Cardiac muscle cell (in vitro differentiated cells and primary cell): Measurements from ENCODE around the gene JTB. TPM values are rescaled to one million over a fixed set of nuclear protein-coding genes. Genes with fewer than 3 reads are reported as not detected.
"Not testable (repeated sequence)": the region's sequence is repeated elsewhere in the genome, so short reads cannot be mapped to it uniquely, and the experiment has no call there.

ENCODE experiments used
- DNase-seq, 2 donors: peaks; one replicate each; pipeline versions ENCODE4 v3.0.0 to v3.0.0-alpha.2; 2010 to 2017; ENCODE audit warnings: low read depth in 1 of 2, low spot score in 1 of 2
- H3K27ac ChIP-seq: fragments of 200-600 bp; sonication (generic); 2 replicates; pipeline ENCODE4 v1.5.1; 2016
- H3K27me3 ChIP-seq: fragments of 200-600 bp; sonication (generic); 2 replicates; pipeline ENCODE4 v1.6.0; 2016; ENCODE audit warnings: control low read depth
- H3K36me3 ChIP-seq: fragments of 200-600 bp; sonication (generic); 2 replicates; pipeline ENCODE4 v1.5.1; 2016; ENCODE audit warnings: control low read depth
- H3K4me1 ChIP-seq: fragments of 200-600 bp; sonication (generic); 2 replicates; pipeline ENCODE4 v1.8.1; 2017; ENCODE audit warnings: low read depth, mild to moderate bottlenecking, mixed run types
- H3K4me3 ChIP-seq: fragments of 200-600 bp; sonication (generic); 2 replicates; pipeline ENCODE4 v1.5.1; 2016; ENCODE audit warnings: mild to moderate bottlenecking
- H3K9me3 ChIP-seq: fragments of 200-600 bp; sonication (generic); 2 replicates; pipeline ENCODE4 v1.5.1; 2017; ENCODE audit warnings: low read depth, mild to moderate bottlenecking, control low read depth
- CTCF ChIP-seq: IDR thresholded peaks from 2 replicates; pipeline ENCODE4 v1.5.1; 2012; ENCODE audit warnings: low read depth, mild to moderate bottlenecking, low read length
- polyA plus RNA-seq: library from polyadenylated mRNA; unstranded; fragments of >200 nt; fragmentation: Nextera tagmentation; extraction: Ambion mirVana; gene quantifications from 2 replicates; pipeline ENCODE4 v1.2.1, GENCODE V29; 2016
- total RNA-seq: library from RNA; depleted of rRNA; stranded (reverse); fragments of >200 nt; gene quantifications from 2 replicates; pipeline ENCODE4 v1.2.3, GENCODE V29; 2016

The JTB gene
- total and polyA plus RNA-seq, 2 experiments from 2014 or later: 161 to 169 TPM

DNA sequence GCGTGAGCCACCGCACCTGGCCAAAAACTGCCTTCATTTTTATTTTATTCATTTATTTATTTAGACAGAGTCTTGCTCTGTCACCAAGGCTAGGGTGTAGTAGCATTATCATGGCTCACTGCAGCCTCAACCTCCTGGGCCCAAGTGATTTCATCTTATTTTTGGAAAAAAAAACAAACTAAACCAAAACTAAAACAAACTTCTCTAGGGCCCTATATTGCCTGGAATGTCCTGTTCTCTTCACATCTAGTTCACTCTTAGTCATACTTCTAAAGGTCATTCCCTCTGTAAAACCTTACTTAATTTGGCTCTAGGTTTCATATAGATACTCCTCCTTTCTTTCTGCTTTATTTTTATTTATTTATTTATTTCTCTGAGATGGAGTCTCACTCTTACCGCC, 28.7 kb upstream of the JTB start:
- no peak for DNase-seq
- Histone ChIP-seq H3K27me3 (no peaks in the 10 kb centered on the region), H3K36me3 (no peaks in the 10 kb centered on the region), H3K4me3 (no peak overlapping the region), H3K27ac (no peak overlapping the region), H3K4me1 (no peaks in the 10 kb centered on the region), H3K9me3 (no peaks in the 10 kb centered on the region)
- no peak for TF ChIP-seq CTCF

DNA sequence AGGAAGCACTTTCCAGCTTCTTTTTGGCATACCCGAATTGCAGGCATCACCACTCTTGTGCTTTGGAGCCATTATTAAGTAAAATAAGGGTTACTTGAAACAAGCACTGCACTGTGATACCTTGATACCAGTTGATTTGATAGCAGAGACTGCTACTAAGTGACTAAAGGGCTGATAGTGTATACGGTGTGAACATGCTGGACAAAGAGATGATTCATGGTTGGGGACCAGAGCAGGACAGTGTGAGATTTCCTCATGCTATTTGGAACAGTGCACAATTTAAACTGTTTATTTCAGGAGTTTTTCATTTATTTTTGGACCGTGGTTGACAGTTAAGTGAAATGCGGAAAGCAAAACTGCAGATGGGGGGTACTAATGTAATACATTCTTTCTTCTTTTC, 22.9 kb upstream of the JTB start:
- no peaks in the 10 kb centered on the region for H3K36me3 ChIP-seq
- H3K27me3 ChIP-seq: no peaks in the 10 kb centered on the region
- no peaks in the 10 kb centered on the region for H3K4me1 ChIP-seq
- H3K4me3 ChIP-seq: no peak overlapping the region
- H3K27ac ChIP-seq: no peak overlapping the region
- no peak for TF ChIP-seq CTCF
- no peaks in the 10 kb centered on the region for H3K9me3 ChIP-seq
- DNase-seq: no peak

DNA sequence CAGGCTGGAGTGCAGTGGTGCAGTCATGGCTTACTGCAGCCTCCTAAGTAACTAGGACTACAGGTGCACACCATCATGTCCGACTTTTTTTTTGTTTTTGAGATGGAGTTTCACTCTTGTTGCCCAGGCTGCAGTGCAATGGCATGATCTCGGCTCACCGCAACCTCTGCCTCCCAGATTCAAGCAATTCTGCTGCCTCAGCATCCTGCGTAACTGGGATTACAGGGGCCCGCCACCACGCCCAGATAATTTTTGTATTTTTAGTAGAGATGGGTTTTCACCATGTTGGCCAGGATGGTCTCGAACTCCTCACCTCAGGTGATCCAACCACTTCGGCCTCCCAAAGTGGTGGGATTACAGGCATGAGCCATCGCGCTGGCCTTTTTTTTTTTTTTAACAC, 19.4 kb upstream of the JTB start:
- DNase-seq, H3K27ac ChIP-seq, H3K4me1 ChIP-seq, H3K9me3 ChIP-seq, H3K4me3 ChIP-seq, H3K27me3 ChIP-seq: not testable (repeated sequence)
- H3K36me3 ChIP-seq: peaks cover 15% of the 10 kb centered on the region

GRCh38 chr1:153995640-153996039, 18.2 kb upstream of the JTB start:
- H3K4me1 ChIP-seq: peaks cover 8% of the 10 kb centered on the region
- H3K27me3 ChIP-seq: no peaks in the 10 kb centered on the region
- H3K36me3 ChIP-seq: peaks cover 16% of the 10 kb centered on the region
- no peak overlapping the region for H3K27ac ChIP-seq
- TF ChIP-seq CTCF: no peak
- H3K4me3 ChIP-seq: no peak overlapping the region
- no peaks in the 10 kb centered on the region for H3K9me3 ChIP-seq
- DNase-seq: no peak

DNA sequence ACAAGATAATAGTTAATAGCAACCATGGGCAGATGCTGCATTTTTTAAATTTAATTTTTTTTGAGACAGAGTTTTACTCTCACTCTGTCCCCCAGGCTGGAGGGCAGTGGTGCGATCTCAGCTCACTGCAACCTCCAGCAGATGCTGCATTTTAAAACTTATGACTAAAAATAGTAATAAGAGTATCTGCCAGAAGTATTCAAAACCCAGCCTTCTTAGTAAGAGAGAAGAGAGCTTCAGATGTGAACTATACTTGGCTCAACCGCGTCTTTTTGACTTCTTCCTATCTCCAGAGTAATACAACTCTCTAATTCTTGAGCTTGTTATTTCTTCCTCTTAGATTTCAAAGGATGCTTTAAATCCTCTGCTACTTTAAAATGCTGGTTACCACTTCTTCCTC, 17.7 kb upstream of the JTB start:
- no peak for DNase-seq
- peaks cover 8% of the 10 kb centered on the region for H3K4me1 ChIP-seq
- no peak for TF ChIP-seq CTCF
- no peak overlapping the region for H3K4me3 ChIP-seq
- no peaks in the 10 kb centered on the region for H3K9me3 ChIP-seq
- H3K27me3 ChIP-seq: no peaks in the 10 kb centered on the region
- H3K36me3 ChIP-seq: peaks cover 16% of the 10 kb centered on the region
- H3K27ac ChIP-seq: peak overlapping the region; percentile 61

GRCh38 chr1:153991806-153992205, 14.3 kb upstream of the JTB start:
- peaks cover 16% of the 10 kb centered on the region for H3K36me3 ChIP-seq
- H3K27me3 ChIP-seq: no peaks in the 10 kb centered on the region
- no peaks in the 10 kb centered on the region for H3K9me3 ChIP-seq
- peak overlapping the region; percentile 82 for H3K4me3 ChIP-seq
- peaks cover 8% of the 10 kb centered on the region for H3K4me1 ChIP-seq
- TF ChIP-seq CTCF: no peak
- no peak for DNase-seq
- H3K27ac ChIP-seq: peak overlapping the region; percentile 39
